ENCODE results near the gene DESI1. TPM values are rescaled to one million over a fixed set of nuclear protein-coding genes. Genes with fewer than 3 reads are reported as not detected.
A peak's percentile ranks its signal among the peaks of the same experiment; 100 is the strongest.

DESI1 gene
- total and polyA plus RNA-seq, 2 of the 13 experiments (the other 11 are each of a cell fraction or from before 2014, with no cell fraction given): 21.6 to 29.2 TPM

- 0 out of 2 replicates have a peak, but pooled peaks have one; percentile 12 for TF ChIP-seq MED1 (CRISPR knock-in tag; IDR thresholded peaks at IDR 0.05)
- no peak for TF ChIP-seq LRRFIP1 (CRISPR knock-in tag; conservative IDR thresholded peaks at IDR 0.05)
- 0 out of 2 replicates have a peak, but pooled peaks have one; percentile 36 for TF ChIP-seq ZNF777 (CRISPR knock-in tag; IDR thresholded peaks at IDR 0.05)
- peak; percentile 7; the same call in 1 of the 2 replicates for TF ChIP-seq TFAP4 (IDR thresholded peaks at IDR 0.05; ENCODE audit: borderline replicate concordance, low read depth)
- no peak for TF ChIP-seq HNF4G (IDR thresholded peaks at IDR 0.05; ENCODE audit: borderline replicate concordance, low read depth, low read length)
- no peak for TF ChIP-seq HNF4G (CRISPR knock-in tag; IDR thresholded peaks at IDR 0.05; ENCODE audit: borderline replicate concordance, low read depth)
- no peak for TF ChIP-seq ETS1 (CRISPR knock-in tag; IDR thresholded peaks at IDR 0.05)
- peak; percentile 17; the same call in 1 of the 2 replicates for TF ChIP-seq HOXA3 (CRISPR knock-in tag; IDR thresholded peaks at IDR 0.05)
- TF ChIP-seq NR2F6 (IDR thresholded peaks at IDR 0.05): peak; percentile 14; the same call in 1 of the 2 replicates
- TF ChIP-seq NR2F6 (CRISPR knock-in tag; IDR thresholded peaks at IDR 0.05): no peak
- no peak for TF ChIP-seq PPARG (CRISPR knock-in tag; conservative IDR thresholded peaks at IDR 0.05)
- peak; percentile 47; the same call in 1 of the 2 replicates for TF ChIP-seq ZNF350 (CRISPR knock-in tag; IDR thresholded peaks at IDR 0.05; ENCODE audit: borderline replicate concordance, low read depth)
- TF ChIP-seq CTCF (CRISPR knock-in tag; IDR thresholded peaks at IDR 0.05): 0 out of 2 replicates have a peak, but pooled peaks have one; percentile 10
- TF ChIP-seq KDM1A (CRISPR knock-in tag; IDR thresholded peaks at IDR 0.05): peak; percentile 9; the same call in 1 of the 2 replicates
- TF ChIP-seq RARA (CRISPR knock-in tag; IDR thresholded peaks at IDR 0.05): peak; percentile 79
- no peak for TF ChIP-seq KDM5A (IDR thresholded peaks at IDR 0.05; ENCODE audit: borderline replicate concordance, low read length)
- TF ChIP-seq IRF9 (CRISPR knock-in tag; IDR thresholded peaks at IDR 0.05; ENCODE audit: borderline replicate concordance): peak; percentile 36; the same call in 1 of the 2 replicates
Observed at GRCh38 chr22:41557401-41558240, 63.2 kb downstream of the DESI1 start (continued).

Data from HepG2 (cell line).